Esophagus muscularis mucosa (tissue), 3 donors: ENCODE data around the gene IGFBP6.

ENCODE experiments used
- POLR2A ChIP-seq: fragments of 450-650 bp; IDR thresholded peaks from one replicate; pipeline ENCODE4 v1.6.1; 2017; ENCODE audit warnings: antibody characterized with exemption, moderate library complexity, mild to moderate bottlenecking, low read depth
- POLR2AphosphoS5 ChIP-seq, 2 donors: sonication (generic); formaldehyde crosslinking; IDR thresholded peaks; one replicate each; pipeline ENCODE4 v1.6.1; 2017; ENCODE audit warnings: antibody characterized with exemption in 2 of 2
- TF ChIP-seq, protein P1 (sequence below), 3 experiments: fragments of 200-600 bp in 2 of 3; fragments of 450-650 bp in 1 of 3; sonication (generic) in 2 of 3; IDR thresholded peaks; one replicate each; pipeline ENCODE4 v1.5.1; 2017 to 2019; ENCODE audit warnings: antibody characterized with exemption in 3 of 3, mild to moderate bottlenecking in 2 of 3, moderate library complexity in 1 of 3

DNA sequence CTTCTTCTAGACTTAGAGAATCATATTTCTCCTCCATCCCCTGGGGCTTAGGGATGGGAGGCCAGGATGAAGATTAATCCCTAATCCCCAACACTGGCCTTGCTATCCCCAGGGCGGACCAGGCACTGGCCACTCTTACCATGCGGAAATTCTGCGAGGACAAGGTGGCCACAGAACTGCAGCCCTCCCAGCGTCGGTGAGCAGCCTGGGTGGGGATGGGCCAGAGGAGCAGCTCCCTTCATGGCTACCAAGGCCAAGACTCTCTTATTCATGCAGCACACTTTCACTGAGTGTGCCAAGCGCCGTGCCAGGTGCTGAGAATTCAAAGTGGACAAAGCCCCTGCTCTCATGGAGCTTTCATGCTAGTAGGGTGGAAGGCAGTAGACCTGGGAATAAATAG is 40.6 kb upstream of the IGFBP6 start:
- TF ChIP-seq, protein P1, sequence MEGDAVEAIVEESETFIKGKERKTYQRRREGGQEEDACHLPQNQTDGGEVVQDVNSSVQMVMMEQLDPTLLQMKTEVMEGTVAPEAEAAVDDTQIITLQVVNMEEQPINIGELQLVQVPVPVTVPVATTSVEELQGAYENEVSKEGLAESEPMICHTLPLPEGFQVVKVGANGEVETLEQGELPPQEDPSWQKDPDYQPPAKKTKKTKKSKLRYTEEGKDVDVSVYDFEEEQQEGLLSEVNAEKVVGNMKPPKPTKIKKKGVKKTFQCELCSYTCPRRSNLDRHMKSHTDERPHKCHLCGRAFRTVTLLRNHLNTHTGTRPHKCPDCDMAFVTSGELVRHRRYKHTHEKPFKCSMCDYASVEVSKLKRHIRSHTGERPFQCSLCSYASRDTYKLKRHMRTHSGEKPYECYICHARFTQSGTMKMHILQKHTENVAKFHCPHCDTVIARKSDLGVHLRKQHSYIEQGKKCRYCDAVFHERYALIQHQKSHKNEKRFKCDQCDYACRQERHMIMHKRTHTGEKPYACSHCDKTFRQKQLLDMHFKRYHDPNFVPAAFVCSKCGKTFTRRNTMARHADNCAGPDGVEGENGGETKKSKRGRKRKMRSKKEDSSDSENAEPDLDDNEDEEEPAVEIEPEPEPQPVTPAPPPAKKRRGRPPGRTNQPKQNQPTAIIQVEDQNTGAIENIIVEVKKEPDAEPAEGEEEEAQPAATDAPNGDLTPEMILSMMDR (IDR thresholded peaks at IDR 0.05), result no peak
- TF ChIP-seq POLR2A (no peak), POLR2AphosphoS5 (IDR thresholded peaks at IDR 0.05) (no peak)
